GM21515 (cell line): Measurements from ENCODE around the gene RFX3.

ENCODE experiments used
- ATAC-seq: cut with Tn5 transposase; IDR thresholded peaks from one replicate; pipeline ENCODE4 v1.9.1; 2021; ENCODE audit not compliant: unreplicated experiment

Gene RFX3

DNA sequence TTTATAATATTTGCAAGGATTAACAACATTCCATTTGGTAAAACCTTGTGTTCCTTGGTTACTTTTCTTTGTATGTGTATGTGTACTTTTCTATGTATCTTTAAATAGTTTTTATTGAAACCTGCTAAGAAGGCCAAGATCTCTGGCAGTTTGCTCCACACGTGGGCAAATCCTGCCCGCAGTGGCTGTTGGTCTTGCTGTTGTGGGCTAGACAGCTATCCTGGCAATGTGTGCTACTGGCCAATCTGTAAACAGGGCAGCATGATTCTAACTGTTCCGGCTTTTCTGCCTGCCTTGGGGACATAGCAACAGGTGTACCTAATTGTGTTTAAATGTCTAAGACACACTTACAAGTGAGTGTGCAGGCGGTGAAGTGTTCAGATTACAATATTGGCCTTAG lies 286.6 kb downstream of the RFX3 start:
- ATAC-seq: no peak

DNA sequence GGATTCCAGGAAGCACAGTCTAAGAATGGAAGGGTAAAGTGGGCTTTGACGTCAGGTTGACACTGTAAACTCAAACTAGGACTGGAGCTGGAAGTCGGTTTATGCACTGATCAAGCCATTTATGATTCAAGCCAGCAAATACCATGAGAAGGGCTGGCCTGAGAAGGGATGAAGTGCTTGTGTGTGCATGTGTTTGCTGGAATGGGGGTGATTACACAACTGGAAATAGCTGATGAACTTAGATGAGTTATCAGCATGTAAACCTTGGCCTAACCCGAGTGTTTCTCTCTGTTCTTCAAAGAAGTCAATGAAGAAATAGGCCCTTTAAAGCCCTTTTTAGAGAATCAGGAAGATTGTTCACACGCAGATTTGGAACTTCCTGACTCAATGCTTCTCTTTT lies 287.6 kb downstream of the RFX3 start:
- no peak for ATAC-seq

DNA sequence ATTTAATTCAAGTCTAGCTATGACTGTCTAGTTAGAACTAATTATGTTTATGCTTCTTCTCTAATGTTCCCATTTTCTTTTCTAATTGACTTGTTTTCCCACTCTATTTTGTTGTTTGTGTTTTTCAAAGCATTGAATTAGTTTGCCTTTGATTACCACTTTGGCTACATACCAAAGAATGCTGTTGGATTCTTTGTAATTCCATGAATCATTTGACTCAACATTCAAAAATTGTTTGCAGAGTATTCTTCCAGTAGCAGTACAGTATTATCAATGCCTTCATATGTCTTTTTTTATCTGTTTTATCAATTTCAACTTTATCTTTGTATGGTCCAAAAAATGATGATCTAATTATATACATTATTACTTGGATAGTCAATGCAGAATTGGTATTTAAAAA lies 288.7 kb downstream of the RFX3 start:
- ATAC-seq: no peak

DNA sequence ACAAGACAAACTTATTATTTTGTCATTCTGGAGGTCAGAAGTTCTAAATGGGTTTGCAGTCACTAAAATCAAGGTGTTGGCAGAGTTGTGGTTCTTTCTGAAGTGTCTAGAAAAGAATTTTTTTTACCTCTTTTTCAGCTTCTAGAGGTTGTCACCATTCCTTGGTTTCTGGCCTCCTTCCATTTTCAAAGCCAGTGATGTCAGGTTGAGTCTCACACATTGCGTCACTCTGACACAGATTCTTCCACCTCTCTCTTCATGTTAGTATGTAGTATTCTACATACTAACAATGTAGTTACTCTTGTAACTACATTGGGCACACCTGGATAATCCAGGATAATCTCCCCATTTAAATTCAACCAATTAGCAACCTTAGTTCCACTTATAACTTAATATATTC lies 290.3 kb downstream of the RFX3 start:
- ATAC-seq: no peak

GRCh38 chr9:3224931-3225330 lies 300.9 kb downstream of the RFX3 start:
- ATAC-seq: no peak

GRCh38 chr9:3215658-3216057 lies 310.1 kb downstream of the RFX3 start:
- no peak for ATAC-seq

DNA sequence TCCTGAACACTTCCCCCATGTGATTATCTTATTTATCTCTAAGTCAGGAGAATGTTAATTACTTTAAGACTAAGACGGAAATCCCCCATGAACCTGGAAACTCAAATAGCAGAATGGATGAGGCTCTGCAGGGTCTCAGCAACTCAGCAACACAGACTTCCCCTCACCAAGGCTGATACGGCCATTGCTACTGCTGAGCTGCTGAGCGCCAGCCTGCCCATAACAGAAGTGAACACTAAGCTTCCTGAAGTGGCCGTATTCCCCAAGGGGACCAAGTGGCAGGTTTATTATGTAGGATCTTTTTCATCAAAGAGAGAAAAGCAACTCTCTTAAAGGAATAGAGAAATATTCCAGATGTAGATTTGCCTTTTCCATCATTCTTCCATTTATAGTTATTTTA lies 311.1 kb downstream of the RFX3 start:
- ATAC-seq: no peak

- ATAC-seq: no peak
Measured at GRCh38 chr9:3205421-3206095, 320.2 kb downstream of the RFX3 start.

- no peak for ATAC-seq
Measured at GRCh38 chr9:3200331-3200774, 325.4 kb downstream of the RFX3 start.

DNA sequence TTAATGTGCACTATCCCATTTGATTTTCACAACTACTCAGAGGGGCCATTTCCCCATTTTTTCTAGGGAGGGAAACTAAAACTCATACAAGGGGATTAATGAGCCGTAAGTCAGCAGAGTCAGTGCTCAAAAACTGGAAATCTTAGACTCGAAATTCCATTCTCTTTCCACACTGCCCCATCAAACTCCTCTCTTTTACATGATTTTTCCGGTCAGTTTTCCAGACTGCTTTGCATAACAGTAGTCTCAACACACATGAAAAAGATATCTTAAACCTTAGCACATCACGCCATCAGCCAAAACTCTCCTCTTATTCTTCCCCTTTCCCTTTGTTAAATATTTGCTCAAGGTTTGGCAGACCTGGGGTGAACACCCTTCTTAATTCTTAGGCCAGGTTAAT lies 332.0 kb downstream of the RFX3 start:
- ATAC-seq: no peak

- ATAC-seq: no peak
Measured at GRCh38 chr9:3191715-3192114, 334.1 kb downstream of the RFX3 start.

DNA sequence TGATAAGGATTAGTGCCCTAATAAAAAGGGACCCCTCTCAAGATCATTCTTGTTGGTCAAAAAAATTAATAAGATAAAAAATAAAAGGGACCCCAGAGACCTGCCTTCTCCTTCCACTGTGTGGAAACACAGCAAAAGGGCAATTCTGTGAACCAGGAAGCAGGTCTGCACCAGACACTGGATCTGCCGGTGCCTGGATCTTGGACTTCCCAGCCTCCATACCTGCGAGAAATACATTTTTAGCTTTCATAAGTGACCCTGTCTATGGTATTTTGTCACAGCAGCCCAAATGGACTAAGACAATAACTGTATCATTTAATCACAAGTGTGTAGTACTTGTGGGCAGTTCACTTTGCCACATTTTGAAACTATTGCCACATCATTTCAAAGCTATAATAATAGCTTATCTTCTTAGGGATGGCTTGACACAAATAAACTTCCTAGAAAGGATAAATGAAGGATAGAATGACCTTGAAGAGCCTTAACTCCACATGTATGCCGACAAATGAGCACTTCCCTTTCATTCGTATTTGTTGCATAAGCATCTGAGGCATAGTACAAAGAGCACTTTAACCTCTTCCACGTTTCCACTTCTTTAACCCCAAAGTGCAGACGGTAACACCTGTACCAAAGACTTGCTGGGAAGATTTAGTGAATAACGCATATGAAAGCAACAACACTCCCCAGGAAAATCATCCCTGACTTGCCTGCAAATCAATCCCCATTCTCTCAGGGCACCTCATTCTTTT lies 336.5 kb downstream of the RFX3 start:
- ATAC-seq: no peak

- no peak for ATAC-seq
Measured at GRCh38 chr9:3186751-3187150, 339.1 kb downstream of the RFX3 start.

GRCh38 chr9:3181049-3181953 lies 344.5 kb downstream of the RFX3 start:
- no peak for ATAC-seq

DNA sequence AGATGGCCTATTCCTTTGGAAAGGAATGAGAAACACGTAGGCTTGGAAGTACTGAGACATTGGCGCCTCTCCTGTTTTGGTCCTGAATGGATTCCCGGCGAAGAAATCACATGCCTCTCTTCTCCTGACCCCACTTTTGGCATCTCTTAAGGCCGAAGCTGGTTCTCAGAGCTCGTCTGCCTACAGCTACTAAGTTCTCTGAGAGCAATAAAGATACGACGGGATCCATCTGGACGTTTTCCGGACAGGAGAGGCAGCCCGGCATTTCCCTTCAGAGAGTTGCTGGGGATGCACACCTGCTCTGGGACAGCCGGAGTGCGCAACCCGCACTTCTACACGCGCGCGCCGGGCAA lies 345.1 kb downstream of the RFX3 start:
- ATAC-seq: no peak

- ATAC-seq: no peak
Measured at GRCh38 chr9:3179711-3180110, 346.1 kb downstream of the RFX3 start.

- ATAC-seq: no peak
Measured at GRCh38 chr9:3177936-3178335, 347.9 kb downstream of the RFX3 start.

DNA sequence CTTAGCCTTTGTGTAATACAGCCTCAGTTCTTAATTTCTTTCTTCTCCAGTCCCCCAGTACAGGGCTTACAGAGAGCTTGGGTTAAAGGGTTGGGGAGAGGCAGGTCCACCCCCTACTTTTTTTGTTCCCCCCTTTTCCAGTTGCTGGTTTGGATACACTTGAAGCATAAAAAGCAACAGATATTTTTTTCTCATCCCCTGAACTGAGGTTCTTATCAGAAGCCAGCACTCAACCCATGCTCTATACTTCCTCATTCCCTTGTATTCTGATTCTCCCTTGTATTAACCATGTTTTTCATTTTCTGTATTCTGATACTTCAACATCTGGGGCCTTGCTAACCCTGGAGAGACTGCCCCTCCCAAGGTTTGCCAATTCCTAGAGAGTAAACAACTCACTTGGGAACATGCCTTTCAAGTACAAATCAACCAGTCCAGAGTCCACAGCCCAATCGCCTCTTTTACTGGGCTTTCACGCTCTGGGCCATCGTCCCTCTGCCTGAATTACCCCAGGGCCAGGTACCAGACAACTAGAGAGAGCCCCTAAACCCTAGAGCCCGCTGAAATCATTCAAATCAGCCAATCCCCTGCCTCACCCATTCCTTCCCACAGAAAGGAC lies 348.5 kb downstream of the RFX3 start:
- ATAC-seq: no peak

DNA sequence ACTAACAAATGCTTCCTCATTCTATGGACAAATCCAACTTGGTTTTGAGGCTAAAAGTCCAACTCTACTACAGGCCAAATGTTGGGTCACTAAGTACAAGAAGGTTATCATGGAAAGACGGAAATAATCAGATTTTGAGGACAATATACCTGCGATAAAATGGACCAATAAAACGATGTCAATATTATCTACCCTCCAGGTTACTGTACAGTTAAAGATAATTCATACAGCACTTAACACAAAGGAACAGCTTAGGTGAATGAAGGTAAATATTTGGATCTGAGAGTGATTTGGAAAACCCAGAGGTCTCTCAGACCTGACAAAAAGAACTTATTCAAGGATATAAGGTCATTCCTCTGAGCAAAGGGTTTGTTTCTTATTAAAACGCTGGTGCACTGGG lies 352.4 kb downstream of the RFX3 start:
- no peak for ATAC-seq

GRCh38 chr9:3170819-3171218 lies 355.0 kb downstream of the RFX3 start:
- ATAC-seq: no peak
